NCI-H1694 (cell line): ENCODE results near the gene GNG4.

Source experiments
- DNase-seq: peaks from one replicate; lab custom pipeline; 2025; lab: John Stamatoyannopoulos, UW

Gene GNG4

DNA sequence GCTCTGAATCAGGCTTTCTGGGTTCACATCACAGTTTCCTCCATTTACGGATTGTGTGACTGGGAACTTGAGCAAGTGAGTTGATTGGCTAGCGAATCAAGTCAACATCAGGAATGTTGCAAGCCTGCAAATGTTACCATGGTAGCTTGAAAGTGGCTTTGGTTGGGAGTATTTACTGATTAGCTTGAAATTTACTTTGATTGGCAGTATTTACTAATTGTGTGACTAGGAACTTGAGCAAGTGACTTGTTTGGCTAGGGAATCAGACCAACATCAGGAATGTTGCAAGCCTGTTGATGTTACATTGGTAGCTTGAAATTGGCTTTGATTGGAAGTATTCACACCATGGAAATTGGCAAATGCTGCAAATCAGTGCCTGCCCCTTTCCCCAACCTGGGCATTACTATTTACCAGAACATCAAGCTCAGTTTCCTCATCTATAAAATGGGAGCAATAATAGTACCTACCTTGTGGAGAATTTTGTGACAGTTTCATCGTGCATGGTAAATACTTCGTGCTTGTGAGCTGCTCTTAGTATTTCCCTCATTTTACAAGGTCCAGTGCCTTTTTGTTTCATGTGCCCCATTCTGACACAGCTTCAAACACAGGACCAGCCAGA, 122.3 kb downstream of the GNG4 start:
- no peak for DNase-seq

DNA sequence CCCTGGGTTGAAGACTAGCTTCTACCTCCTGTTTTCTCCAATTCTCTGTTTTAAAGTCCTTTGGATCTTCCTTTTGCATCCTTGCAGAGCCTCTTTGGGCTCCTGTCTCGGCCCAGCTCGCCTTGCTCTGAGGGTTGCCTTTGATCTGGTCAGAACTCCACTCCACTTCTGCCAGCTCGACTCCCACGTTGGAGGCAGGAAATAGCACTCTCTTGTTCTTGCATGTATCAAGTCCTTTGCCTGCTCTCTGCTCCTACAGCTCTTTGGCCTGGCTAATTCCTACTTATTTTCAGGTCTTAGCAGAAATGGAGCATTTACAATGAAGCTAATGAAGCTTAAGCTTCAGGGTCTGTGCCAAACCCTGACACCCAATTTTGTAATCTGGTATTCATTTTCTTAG, 124.3 kb downstream of the GNG4 start:
- DNase-seq, result no peak

DNA sequence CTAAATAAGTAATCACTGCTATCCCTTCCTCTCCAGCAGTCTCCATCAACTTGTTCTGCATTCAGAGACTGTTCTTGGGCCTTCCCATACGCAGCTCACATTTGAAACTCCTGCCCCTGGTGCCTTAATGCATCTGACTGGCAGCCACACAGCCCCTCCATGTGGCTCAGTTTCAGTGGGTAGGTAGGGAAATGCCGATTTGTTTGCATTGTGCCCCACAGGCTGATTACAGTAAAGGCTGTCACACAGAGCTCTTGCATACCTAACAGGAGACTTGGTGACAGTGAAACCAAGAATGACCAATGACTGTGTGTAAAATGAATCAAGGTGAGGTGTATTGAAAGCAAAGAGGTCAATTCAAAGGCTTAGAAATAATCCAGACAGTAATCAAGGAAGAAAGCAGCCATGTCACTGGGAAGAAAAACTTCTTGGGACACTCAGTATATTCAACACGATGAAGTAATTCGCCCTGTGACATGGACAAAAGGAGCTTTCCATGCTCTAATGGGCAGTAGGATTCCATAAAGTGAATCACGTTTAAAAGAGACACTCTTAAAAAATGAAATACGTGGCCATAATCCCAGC, 132.6 kb downstream of the GNG4 start:
- DNase-seq, result no peak

DNA sequence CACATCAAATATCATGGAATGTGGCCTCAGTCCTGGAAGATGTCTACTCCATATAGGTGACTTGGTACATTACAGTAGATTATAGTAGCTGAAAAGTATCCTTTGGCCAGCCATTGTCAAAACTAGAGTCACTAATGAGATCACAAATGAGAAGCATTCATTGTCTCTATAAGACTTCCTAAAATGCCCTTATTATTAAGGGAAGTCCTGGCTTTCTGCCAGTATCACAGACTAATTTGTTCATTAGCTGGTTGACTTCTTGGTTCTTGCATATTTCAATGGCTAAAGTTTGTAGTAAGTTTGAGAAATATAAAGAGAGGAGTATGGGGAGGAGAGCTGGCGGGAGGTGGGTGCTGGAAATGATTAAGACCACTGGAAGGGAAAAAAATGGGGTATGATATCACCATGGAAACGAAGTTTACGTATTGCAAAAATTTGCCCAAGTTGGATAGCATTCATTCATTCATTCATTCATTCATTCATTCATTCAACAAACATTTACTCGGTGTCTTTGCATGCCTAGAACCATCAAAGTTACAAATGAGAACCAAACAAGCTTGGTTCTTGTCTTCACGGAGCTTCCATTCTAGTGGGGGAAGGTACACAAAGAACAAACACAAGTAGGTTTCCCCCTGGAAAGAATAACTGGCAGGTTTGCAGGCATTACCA, 133.6 kb downstream of the GNG4 start:
- no peak for DNase-seq

DNA sequence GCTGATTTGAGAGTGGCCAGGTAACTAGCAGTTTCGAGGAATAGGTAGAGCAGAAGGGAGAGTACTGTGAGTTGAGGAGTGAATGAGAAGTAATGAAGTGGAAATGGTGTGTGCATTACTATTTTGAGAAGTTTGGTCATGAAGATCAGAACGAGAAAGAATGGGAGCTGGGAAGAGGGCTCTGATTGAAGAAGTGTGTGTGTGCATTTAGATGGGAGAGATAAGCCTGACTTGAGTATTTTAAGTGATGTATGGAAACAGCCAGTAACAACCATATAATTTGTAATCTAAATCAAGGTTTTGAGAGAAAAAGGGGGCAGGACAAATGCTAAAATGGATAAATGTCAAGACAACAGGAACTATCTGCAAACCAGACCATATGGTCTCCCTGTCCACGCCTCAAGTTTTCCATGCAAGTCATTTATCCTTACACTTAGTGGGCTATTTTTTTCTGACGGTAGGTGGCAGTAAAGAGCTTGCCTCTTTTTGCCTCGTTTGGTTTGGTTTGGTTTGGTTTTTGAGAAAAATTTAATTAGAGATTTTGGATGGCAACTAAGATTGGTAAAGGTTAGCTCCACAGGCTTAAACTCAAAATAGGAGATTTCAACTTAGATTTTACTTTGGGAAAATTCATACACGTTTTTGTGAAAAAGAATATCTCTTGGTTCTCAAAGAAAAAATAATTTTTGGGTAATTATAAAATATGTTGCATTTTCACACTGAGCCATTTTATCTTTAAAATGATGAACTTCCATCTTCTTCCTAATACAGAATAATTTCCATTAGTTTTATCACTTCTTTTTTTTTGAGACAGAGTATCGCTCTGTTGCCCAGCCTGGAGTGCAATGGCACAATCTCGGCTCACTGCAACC, 135.9 kb downstream of the GNG4 start:
- DNase-seq, result peak; percentile 93

DNA sequence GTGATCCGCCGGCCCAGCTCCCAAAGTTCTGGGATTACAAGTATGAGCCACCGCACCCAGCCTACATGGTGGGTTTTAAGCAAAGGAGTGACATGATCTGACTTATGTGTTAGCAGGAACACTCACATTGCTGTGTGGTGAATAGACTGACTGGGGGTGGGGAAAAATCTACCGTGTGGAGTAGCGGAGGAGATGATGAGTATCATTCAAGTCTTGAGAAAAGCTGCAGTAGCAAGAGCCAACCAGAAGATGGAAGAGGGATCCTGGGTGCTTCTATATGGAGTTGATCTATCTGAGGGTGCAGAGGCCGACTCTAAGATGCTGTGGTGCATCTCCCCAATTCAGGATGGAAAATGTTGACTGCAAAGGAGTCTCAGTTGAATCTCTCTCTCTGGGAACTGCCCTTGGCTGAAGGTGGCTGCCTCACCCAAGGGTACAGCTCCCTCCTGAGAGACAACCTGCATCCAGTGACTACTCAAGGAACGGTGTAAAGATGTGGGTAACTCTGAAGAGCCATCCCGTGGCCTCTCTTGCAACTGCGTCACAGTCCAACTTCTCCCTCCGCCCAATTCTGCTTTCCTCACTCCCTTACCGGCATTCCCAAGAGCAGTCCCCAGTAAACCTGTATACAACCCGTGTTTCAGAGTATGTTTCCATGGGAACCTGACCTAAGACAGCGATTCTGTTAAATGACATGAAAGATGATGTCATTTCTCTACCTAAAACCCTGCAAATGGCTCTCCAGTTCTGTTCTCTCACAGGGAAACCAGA, 137.9 kb downstream of the GNG4 start:
- no peak for DNase-seq

DNA sequence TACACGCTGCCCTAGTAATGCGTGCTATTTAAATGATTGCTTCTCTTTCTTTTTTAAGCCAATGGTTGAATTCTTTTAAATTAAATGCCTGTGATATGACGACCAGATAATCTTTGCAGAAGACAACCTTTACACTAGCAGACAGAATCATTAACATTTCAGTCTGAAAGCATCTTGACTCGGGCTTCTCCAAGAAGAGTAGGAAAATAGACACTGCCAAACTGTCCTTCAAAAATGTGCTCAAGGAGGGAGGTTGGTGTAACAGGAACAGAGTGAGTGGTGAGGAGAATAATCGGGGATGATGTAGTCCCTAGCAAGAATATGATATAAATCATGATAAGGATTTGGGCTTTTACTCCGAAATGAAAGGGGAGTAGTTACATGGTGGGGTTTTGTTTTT, 138.8 kb downstream of the GNG4 start:
- no peak for DNase-seq

DNA sequence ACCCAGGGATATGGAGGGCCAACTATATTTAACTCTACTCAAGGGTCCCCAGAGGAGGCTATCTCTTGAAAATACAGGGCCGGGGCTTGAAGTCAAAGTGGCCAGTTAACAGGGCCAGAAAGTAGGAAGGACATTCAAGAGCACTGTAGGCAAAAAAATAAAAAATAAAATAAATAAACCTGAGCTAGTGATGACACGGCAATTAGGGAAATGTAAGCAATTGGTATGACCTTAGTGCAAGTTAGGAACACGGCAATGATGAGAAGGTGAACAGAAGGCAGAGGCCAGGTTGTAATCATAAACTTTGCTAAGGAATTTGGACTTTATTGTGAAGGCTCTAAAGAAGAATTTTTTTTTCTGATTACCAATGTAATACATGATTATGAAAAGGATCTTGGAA, 142.0 kb downstream of the GNG4 start:
- no peak for DNase-seq

DNA sequence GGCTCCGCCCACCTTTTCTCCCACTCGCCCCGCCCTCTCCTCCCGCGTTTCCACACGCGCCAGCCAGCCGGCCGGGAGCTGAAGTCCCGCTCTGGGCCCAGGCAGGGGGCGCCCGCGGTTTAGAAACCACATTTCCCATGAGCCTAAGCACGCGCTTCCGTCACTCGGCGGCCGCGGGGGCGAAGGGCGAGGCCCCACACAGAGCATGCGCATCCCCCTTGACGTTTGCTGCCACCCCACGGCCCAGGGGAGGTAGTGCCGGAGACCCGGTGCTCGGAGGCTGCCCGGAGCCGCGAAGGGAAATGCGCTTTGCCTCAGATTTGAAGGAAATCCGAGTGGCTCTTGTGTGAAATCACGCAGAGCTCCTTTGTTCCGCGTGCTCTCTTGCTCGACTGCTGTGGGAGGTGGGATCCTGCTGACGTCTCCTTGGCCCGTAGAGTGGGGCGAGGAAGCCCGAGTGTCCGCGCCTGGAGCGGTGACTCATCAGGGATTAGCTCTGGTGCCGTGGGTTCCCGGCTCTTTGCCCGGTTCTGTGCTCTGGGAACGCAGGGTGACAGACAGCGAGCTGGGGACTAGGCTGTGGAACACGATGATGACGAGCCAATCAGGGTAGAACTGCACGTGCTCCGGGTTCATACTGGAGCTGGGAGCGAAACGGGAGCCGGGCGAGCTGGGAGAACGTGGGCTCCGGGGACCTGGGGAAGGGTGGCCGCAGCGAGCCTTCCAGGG, 144.9 kb downstream of the GNG4 start:
- peak; percentile 96 for DNase-seq

DNA sequence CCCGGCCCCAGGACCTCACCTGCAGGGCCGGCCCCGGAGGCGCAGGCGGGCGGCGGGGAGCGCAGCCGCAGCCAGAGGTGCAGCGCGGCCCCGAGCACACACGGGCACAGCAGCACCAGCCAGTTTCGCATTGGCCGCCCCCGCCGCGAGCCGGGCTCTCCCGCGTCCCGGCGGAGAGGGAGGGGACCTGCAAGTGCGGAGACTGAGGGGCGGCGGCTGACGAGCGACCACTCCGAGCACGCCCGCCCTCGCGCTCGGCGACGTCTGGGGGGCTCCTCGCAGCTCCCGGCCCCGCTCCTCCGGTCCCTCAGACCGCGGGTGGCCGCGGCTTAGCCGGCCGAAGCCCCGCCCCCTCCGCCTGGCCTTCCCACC, 145.5 kb downstream of the GNG4 start, which contains the start of gene B3GALNT2:
TSS of gene B3GALNT2 (minus strand) at position 331 of the 372 bp plus-strand sequence. CDS start at position 131, 200 bp downstream.
- no peak for DNase-seq

DNA sequence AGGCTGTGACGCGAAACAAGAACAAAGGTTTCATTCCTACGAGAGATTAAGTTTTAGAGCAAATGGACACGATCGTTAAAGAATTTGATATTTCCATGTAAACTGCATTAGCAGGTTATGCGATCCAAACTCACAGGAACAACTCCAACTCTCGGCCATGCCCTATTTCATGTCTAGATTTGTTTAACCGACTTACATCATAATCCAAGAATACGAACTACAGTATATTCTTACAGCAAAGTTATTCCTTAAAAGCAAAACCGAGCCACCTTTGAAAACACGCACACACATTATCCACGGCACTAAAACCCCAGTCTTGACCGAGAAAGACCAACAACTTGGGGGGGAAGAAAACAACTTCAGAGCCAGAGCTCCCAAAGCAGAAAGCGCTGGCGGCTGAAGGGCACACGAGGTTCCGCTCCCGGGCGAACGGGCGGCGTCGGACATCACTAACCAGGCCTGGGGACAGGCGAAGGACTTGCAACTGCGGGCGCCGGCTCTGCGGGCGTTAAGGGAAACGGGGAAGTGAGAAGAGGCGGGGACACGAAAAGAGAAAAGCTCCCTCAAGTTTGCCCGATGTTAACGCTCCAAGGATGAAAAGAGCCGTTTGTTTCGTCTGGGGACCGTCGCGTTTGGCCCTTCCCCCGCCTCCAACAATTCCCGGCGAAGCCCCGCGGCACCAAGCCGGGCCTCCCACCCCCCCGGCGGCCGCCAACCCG, 146.0 kb downstream of the GNG4 start:
- no peak for DNase-seq

DNA sequence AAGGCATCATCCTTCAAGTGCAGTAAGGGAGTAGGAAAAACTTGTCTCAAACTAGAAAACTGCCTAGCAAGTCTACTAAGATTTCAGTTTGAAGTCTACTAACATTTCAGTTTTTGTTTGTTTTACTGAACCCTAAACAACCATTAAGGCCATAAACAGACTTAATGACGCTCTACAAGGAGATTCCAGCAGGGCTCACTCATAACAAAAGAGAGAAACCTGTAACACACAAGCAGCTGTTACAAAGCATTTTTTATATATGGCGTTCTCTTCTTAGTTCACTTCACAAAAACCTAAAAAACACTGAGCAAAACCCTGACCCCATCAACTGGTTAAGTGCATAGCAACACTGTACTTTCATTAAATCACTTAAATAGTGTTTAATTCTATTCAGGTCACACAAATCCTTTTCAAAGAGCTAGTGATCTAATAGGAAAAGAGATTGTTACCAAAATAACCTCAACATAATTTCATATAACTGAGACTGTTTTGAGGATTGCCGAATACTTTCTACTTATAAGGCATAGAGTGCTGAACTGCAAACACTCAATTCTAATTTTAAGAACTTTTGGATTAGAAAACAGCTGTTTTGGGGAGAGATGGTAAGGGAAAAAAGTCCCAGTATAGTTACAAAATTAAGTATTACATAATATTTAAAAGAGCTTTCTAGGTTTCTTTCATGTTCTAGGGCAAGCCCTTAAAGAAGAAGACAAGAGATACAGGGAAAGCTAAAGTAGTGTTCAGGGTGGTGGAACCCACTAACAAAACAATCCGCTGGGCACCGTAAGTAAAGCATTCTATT, 146.8 kb downstream of the GNG4 start:
- DNase-seq, result no peak

DNA sequence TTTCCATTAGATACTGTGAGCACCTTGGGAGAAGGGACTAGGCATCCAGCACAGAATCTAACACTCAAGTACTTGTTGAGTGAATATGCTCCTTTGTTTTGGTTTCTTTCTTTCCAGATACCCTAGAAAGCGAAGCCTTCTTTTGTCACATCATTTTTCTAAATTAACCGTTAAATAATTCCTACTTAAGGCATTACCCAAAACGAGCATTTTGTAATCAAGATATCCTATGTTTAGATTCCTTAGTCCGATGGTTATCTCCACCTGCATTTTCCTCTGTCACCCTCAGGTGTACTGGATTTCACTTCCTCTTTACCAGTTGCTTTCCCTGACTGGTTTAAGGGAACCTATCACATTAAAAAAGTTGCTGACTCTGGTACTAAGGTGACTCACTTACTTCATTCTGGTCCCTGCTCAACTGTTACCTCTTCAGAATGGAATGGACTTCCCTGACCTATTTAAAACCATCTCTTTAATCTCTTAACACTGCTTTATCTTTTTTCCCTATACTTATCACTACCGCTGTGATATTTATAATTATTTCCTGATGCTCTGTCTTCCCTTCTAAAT, 148.5 kb downstream of the GNG4 start:
- no peak for DNase-seq
